ENCODE data around the gene HEPACAM. TPM values are rescaled to one million over a fixed set of nuclear protein-coding genes. Genes with fewer than 3 reads are reported as not detected.

Gene HEPACAM
- polyA plus RNA-seq, 2 of the 4 experiments (the other 2 are of a cell fraction), result not detected

DNA sequence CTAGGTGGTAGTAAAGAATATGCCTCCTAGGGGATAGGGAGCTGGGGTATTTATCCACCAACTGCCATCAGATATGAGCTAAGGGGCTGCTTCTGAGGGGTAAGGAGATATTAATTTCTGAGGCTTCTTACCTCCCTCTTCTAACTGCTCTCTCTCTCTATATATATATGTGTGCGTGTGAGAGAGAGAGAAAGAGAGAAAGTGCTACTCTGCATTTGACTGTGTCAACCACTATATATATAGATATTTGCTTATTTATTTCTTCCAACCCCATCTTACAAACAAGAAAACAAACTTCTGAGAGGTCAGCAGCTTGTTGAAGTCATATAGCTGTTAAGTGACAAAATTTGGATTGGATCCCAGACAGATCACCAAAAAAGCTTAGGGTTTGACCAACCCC lies 5.9 kb upstream of the HEPACAM start (continued):
- no peak for TF ChIP-seq EHF (CRISPR knock-in tag; IDR thresholded peaks at IDR 0.05)
- TF ChIP-seq CBX2 (IDR thresholded peaks at IDR 0.05; ENCODE audit: borderline replicate concordance, low read depth), result no peak
- TF ChIP-seq, protein P1, sequence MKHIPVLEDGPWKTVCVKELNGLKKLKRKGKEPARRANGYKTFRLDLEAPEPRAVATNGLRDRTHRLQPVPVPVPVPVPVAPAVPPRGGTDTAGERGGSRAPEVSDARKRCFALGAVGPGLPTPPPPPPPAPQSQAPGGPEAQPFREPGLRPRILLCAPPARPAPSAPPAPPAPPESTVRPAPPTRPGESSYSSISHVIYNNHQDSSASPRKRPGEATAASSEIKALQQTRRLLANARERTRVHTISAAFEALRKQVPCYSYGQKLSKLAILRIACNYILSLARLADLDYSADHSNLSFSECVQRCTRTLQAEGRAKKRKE (CRISPR knock-in tag; IDR thresholded peaks at IDR 0.05; ENCODE audit: low read depth), result no peak

DNA sequence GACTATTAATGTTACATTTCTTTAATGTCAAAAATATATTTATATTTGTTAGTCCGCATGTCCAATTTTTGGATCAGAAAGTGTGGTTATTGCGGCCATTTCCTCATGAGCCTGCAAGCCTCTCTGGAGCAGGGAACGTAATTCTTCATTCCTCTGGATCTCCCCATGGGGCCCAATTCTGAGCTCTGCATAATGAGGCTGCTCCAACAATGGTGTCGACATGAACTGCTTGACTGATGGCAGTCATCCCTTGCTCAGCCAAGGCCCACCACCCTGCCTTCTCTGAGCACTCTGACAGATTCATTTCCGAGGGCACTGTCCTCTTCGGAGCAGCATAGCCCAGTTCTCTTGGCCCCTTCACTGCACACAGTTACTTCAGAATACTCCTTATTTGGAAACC lies 3.1 kb upstream of the HEPACAM start:
- Histone ChIP-seq H3K27ac (no peak overlapping the region), H3K4me2 (no peak overlapping the region), H3K9me3 (no peaks in the 10 kb centered on the region), H3K4me3 (no peak overlapping the region), H3K4me1 (0 out of 3 replicates have a peak, but pooled peaks cover 9% of the 10 kb centered on the region)
- FAIRE-seq (no peak), DNase-seq (ENCODE audit: low read depth in 1 of 2, low spot score in 1 of 2) (no peak), ATAC-seq (no peak)
- WGBS (ENCODE audit: missing lambda C conversion rate), result 53% methylated on average over 5 of the region's 6 CpGs
- ChIA-PET POLR2A (no interaction called here), CTCF (interaction anchor here (1.6 kb wide), 1 partner anchor 63 kb away, joined by 7 read pairs; no protein-coding TSS in a partner anchor)
- no peak for TF ChIP-seq HOXA7 (CRISPR knock-in tag; IDR thresholded peaks at IDR 0.05)
- no peak for TF ChIP-seq ZNF302 (CRISPR knock-in tag; IDR thresholded peaks at IDR 0.05)
- TF ChIP-seq HEYL (CRISPR knock-in tag; IDR thresholded peaks at IDR 0.05), result no peak

DNA sequence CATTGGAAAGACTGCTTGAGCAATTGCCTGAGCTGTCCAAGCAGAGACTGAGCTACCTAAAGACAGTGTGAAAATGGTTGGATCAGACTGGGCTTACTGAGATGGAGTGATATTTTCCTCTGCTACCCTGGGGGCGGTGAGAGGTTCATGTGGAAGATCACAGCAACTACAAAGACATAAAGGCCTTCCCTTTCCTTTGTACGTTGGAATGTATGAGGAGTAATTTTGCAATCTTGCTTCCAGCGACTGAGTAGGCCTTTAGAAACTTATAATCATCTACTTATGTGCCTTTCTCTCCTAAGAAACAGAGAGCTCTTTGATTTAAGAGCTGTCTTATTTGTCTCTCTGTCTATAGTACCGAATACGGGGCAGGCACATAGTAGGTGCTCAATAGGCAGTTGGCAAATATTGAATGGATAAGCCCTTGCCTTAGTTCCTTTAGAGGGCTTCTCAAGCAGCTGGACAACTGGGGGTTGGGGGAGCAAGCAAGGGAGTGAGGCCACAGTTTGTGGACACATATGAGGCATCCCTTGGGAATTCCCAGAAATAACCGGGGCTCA lies 2.4 kb upstream of the HEPACAM start:
- no peak overlapping the region for H3K4me2 ChIP-seq
- TF ChIP-seq, protein P2, sequence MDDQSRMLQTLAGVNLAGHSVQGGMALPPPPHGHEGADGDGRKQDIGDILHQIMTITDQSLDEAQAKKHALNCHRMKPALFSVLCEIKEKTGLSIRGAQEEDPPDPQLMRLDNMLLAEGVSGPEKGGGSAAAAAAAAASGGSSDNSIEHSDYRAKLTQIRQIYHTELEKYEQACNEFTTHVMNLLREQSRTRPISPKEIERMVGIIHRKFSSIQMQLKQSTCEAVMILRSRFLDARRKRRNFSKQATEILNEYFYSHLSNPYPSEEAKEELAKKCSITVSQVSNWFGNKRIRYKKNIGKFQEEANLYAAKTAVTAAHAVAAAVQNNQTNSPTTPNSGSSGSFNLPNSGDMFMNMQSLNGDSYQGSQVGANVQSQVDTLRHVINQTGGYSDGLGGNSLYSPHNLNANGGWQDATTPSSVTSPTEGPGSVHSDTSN (IDR thresholded peaks at IDR 0.05), result no peak
- TF ChIP-seq EHF (CRISPR knock-in tag; IDR thresholded peaks at IDR 0.05) (no peak), ESRRA (IDR thresholded peaks at IDR 0.05; ENCODE audit: borderline replicate concordance, low read length) (no peak), KDM5A (IDR thresholded peaks at IDR 0.05) (no peak), CHD4 (IDR thresholded peaks at IDR 0.05; ENCODE audit: borderline replicate concordance) (no peak), CBX8 (IDR thresholded peaks at IDR 0.05) (no peak), MAFK (IDR thresholded peaks at IDR 0.05; ENCODE audit: partially characterized antibody) (no peak), RARB (CRISPR knock-in tag; IDR thresholded peaks at IDR 0.05) (no peak)
- TF ChIP-seq, protein P3, sequence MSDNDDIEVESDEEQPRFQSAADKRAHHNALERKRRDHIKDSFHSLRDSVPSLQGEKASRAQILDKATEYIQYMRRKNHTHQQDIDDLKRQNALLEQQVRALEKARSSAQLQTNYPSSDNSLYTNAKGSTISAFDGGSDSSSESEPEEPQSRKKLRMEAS (IDR thresholded peaks at IDR 0.05), result no peak
- TF ChIP-seq, protein P4, sequence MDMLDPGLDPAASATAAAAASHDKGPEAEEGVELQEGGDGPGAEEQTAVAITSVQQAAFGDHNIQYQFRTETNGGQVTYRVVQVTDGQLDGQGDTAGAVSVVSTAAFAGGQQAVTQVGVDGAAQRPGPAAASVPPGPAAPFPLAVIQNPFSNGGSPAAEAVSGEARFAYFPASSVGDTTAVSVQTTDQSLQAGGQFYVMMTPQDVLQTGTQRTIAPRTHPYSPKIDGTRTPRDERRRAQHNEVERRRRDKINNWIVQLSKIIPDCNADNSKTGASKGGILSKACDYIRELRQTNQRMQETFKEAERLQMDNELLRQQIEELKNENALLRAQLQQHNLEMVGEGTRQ (IDR thresholded peaks at IDR 0.05), result no peak
- WGBS (ENCODE audit: missing lambda C conversion rate), result 10% methylated on average over 6 of the region's 6 CpGs

DNA sequence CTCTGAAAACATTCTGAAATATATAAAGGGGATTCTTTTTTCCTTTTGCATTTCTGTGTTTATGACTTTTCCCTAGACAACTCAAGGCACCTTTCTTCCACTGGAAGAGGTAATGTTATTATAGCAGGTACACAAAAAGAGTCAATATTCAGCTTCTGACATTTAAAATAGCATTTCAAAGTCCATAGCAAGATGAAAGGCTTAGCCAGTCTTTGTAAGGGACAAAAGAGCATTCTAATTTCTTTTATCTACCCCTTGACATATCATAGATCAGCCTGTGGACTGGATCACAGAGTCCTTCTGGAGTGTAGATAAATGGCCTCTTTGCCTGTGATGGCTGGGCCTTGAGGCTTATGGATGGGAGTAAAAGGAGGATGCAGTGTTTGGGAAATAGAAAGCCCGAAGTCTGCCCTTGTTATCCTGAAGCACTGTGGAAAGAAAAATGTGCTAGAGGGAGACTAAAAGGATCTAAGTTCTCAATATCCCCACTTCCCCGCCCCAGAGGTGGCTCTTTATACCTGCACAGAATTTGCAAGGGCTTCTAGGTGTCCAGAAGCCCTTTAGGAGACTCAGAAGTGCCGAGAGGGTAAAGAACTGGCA lies 1.6 kb upstream of the HEPACAM start:
- no peak overlapping the region for H3K27ac ChIP-seq
- no peaks in the 10 kb centered on the region for H3K9me3 ChIP-seq
- WGBS (ENCODE audit: missing lambda C conversion rate), result 2% methylated on average over 3 of the region's 3 CpGs
- ChIA-PET POLR2A (interaction anchor here (2.8 kb wide), 1 partner anchor 16 kb away, joined by 7 read pairs; the partner anchor contains the start of gene CCDC15), CTCF (no interaction called here)
- H3K4me2 ChIP-seq, result no peak overlapping the region
- DNase-seq (ENCODE audit: low read depth in 1 of 2, low spot score in 1 of 2) (no peak), FAIRE-seq (no peak), ATAC-seq (no peak)
- no peak overlapping the region for H3K4me3 ChIP-seq
- H3K4me1 ChIP-seq, result 0 out of 3 replicates have a peak, but pooled peaks cover 9% of the 10 kb centered on the region
- TF ChIP-seq, protein P5, sequence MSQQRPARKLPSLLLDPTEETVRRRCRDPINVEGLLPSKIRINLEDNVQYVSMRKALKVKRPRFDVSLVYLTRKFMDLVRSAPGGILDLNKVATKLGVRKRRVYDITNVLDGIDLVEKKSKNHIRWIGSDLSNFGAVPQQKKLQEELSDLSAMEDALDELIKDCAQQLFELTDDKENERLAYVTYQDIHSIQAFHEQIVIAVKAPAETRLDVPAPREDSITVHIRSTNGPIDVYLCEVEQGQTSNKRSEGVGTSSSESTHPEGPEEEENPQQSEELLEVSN (IDR thresholded peaks at IDR 0.05; ENCODE audit: borderline replicate concordance, low read depth), result no peak
- TF ChIP-seq RAD21 (conservative IDR thresholded peaks at IDR 0.05 in 1 of 2, IDR thresholded peaks at IDR 0.05 in 1 of 2) (no peak), RFX5 (IDR thresholded peaks at IDR 0.05) (no peak), ZNF302 (CRISPR knock-in tag; IDR thresholded peaks at IDR 0.05) (no peak), HEYL (CRISPR knock-in tag; IDR thresholded peaks at IDR 0.05) (no peak), EHMT2 (IDR thresholded peaks at IDR 0.05; ENCODE audit: low read depth) (no peak), HOXB13 (CRISPR knock-in tag; IDR thresholded peaks at IDR 0.05; ENCODE audit: low read depth) (no peak), FOSB (CRISPR knock-in tag; IDR thresholded peaks at IDR 0.05) (no peak), FOSL2 (IDR thresholded peaks at IDR 0.05) (no peak), FOSL2 (CRISPR knock-in tag; IDR thresholded peaks at IDR 0.05) (no peak), CHD2 (IDR thresholded peaks at IDR 0.05; ENCODE audit: low read length, partially characterized antibody) (no peak), EP300 (IDR thresholded peaks at IDR 0.05) (no peak), NPAS2 (CRISPR knock-in tag; IDR thresholded peaks at IDR 0.05; ENCODE audit: borderline replicate concordance) (no peak), POLR2AphosphoS2 (conservative IDR thresholded peaks at IDR 0.05; ENCODE audit: low read length) (no peak), CEBPB (IDR thresholded peaks at IDR 0.05) (no peak), SREBF2 (IDR thresholded peaks at IDR 0.05) (no peak)
- TF ChIP-seq, protein P3 (IDR thresholded peaks at IDR 0.05), result no peak

More for the DNA sequence above, 2.4 kb upstream of the HEPACAM start:
- ChIA-PET CTCF (interaction anchor here (1.6 kb wide), 1 partner anchor 62 kb away, joined by 7 read pairs; no protein-coding TSS in a partner anchor), POLR2A (no interaction called here)
- 0 out of 3 replicates have a peak, but pooled peaks cover 9% of the 10 kb centered on the region for H3K4me1 ChIP-seq
- no peak overlapping the region for H3K27ac ChIP-seq
- no peak overlapping the region for H3K4me3 ChIP-seq
- no peaks in the 10 kb centered on the region for H3K9me3 ChIP-seq
- no peak for ATAC-seq
- DNase-seq (ENCODE audit: low read depth in 1 of 2, low spot score in 1 of 2), result no peak
- FAIRE-seq, result no peak

All from A549 (cell line).